GM19193 (cell line): ENCODE measurements around the gene PPIB.

Experiments used
- POLR2A ChIP-seq: IDR thresholded peaks from 4 replicates; pipeline ENCODE4 v1.6.1; 2011; ENCODE audit not compliant: insufficient read depth, insufficient read length; ENCODE audit errors: extremely low read depth

Gene PPIB

GRCh38 chr15:64134345-64134829 lies 28.4 kb downstream of the PPIB start:
- TF ChIP-seq POLR2A, result no peak

GRCh38 chr15:64133623-64134344 lies 29.0 kb downstream of the PPIB start:
- TF ChIP-seq POLR2A, result no peak

GRCh38 chr15:64132217-64132616 lies 30.6 kb downstream of the PPIB start:
- TF ChIP-seq POLR2A, result no peak

- no peak for TF ChIP-seq POLR2A
These were observed 31.3 kb downstream of the PPIB start for GRCh38 chr15:64131547-64131946.

- TF ChIP-seq POLR2A, result no peak
These were observed 32.7 kb downstream of the PPIB start for GRCh38 chr15:64130159-64130558.

GRCh38 chr15:64127521-64128270 lies 35.1 kb downstream of the PPIB start:
- TF ChIP-seq POLR2A, result no peak

- TF ChIP-seq POLR2A, result no peak
These were observed 36.8 kb downstream of the PPIB start for GRCh38 chr15:64125978-64126377.

GRCh38 chr15:64122936-64123351 lies 39.9 kb downstream of the PPIB start:
- no peak for TF ChIP-seq POLR2A

GRCh38 chr15:64122444-64122843 lies 40.4 kb downstream of the PPIB start:
- no peak for TF ChIP-seq POLR2A

GRCh38 chr15:64121614-64122013 lies 41.2 kb downstream of the PPIB start:
- TF ChIP-seq POLR2A, result no peak

GRCh38 chr15:64117759-64118487 lies 44.9 kb downstream of the PPIB start:
- TF ChIP-seq POLR2A, result no peak

- TF ChIP-seq POLR2A, result no peak
These were observed 49.9 kb downstream of the PPIB start for GRCh38 chr15:64112904-64113303.

- TF ChIP-seq POLR2A, result no peak
These were observed 50.6 kb downstream of the PPIB start for GRCh38 chr15:64112073-64112772.

- TF ChIP-seq POLR2A, result no peak
These were observed 51.2 kb downstream of the PPIB start for GRCh38 chr15:64111679-64112050.
